ENCODE measurements around the gene ADH6.
"Not testable (repeated sequence)": the region's sequence is repeated elsewhere in the genome, so short reads cannot be mapped to it uniquely, and the experiment has no call there.

Gene ADH6

GRCh38 chr4:99227646-99228045, 8.6 kb upstream of the ADH6 start:
- not testable (repeated sequence) for H4K8ac ChIP-seq (ENCODE audit: low read depth, low read length); H3K4me1 ChIP-seq (ENCODE audit: control insufficient read depth in 2 of 2, insufficient read depth in 1 of 2, low read depth in 1 of 2, low read length in 2 of 2); DNase-seq (ENCODE audit: low spot score); H3K9me3 ChIP-seq (replicated peaks in 1 of 2; ENCODE audit: control insufficient read depth in 2 of 2, insufficient read depth in 1 of 2, low read depth in 1 of 2, low read length in 2 of 2); H3K27ac ChIP-seq (replicated peaks; ENCODE audit: low read length); H2BK5ac ChIP-seq (ENCODE audit: low read length); H2BK120ac ChIP-seq (ENCODE audit: low read depth, low read length); H4K91ac ChIP-seq (ENCODE audit: low read depth, low read length, poor library complexity); H2AK5ac ChIP-seq (ENCODE audit: low read depth, low read length); H3K4me3 ChIP-seq (ENCODE audit: low read length in 2 of 2); H3K4ac ChIP-seq (ENCODE audit: low read length); H2AFZ ChIP-seq (ENCODE audit: low read length); H3K79me1 ChIP-seq (ENCODE audit: low read depth, low read length); H3K27me3 ChIP-seq (ENCODE audit: control insufficient read depth in 3 of 3, insufficient read depth in 3 of 3, low read depth in 1 of 3, low read length in 3 of 3); H3K18ac ChIP-seq (ENCODE audit: low read length); H3K4me2 ChIP-seq (ENCODE audit: insufficient read depth, low read length, poor library complexity, severe bottlenecking); H3K9ac ChIP-seq (ENCODE audit: low read depth, low read length, poor library complexity); H3K14ac ChIP-seq (ENCODE audit: low read length); H3K36me3 ChIP-seq (replicated peaks in 1 of 2; ENCODE audit: control insufficient read depth in 2 of 2, insufficient read depth in 2 of 2, low read length in 2 of 2); H3K23ac ChIP-seq (ENCODE audit: low read depth, low read length, poor library complexity); H2BK15ac ChIP-seq (ENCODE audit: low read length); H2BK12ac ChIP-seq (ENCODE audit: low read length)
- no CpG with 5 or more reads among the region's 4 CpGs for WGBS, 2 donors (ENCODE audit: extremely low coverage in 2 of 2, insufficient read length in 2 of 2, insufficient replicate concordance in 1 of 2)

- no peak overlapping the region for H2BK5ac ChIP-seq (ENCODE audit: low read length)
- no peaks in the 10 kb centered on the region for H3K79me1 ChIP-seq (ENCODE audit: low read depth, low read length)
- no peak overlapping the region for H3K23ac ChIP-seq (ENCODE audit: low read depth, low read length, poor library complexity)
- no peak overlapping the region for H2BK120ac ChIP-seq (ENCODE audit: low read depth, low read length)
- no peak for DNase-seq (ENCODE audit: low spot score)
- no peaks in the 10 kb centered on the region for H3K4me1 ChIP-seq (ENCODE audit: control insufficient read depth in 2 of 2, insufficient read depth in 1 of 2, low read depth in 1 of 2, low read length in 2 of 2)
- H3K9ac ChIP-seq (ENCODE audit: low read depth, low read length, poor library complexity), result no peak overlapping the region
- H2AFZ ChIP-seq (ENCODE audit: low read length), result no peak overlapping the region
- H3K14ac ChIP-seq (ENCODE audit: low read length), result no peak overlapping the region
- H3K4me3 ChIP-seq (ENCODE audit: low read length in 2 of 2), result no peak overlapping the region
- H2BK15ac ChIP-seq (ENCODE audit: low read length), result no peak overlapping the region
- no peak overlapping the region for H3K18ac ChIP-seq (ENCODE audit: low read length)
- H3K4me2 ChIP-seq (ENCODE audit: insufficient read depth, low read length, poor library complexity, severe bottlenecking), result no peak overlapping the region
- H3K4ac ChIP-seq (ENCODE audit: low read length), result no peak overlapping the region
- no peak overlapping the region for H4K91ac ChIP-seq (ENCODE audit: low read depth, low read length, poor library complexity)
- no peak overlapping the region for H2BK12ac ChIP-seq (ENCODE audit: low read length)
- H3K27ac ChIP-seq (replicated peaks; ENCODE audit: low read length), result no peak overlapping the region
- H4K8ac ChIP-seq (ENCODE audit: low read depth, low read length), result no peak overlapping the region
- H3K9me3 ChIP-seq (replicated peaks in 1 of 2; ENCODE audit: control insufficient read depth in 2 of 2, insufficient read depth in 1 of 2, low read depth in 1 of 2, low read length in 2 of 2), result no peaks in the 10 kb centered on the region
- no peaks in the 10 kb centered on the region for H3K36me3 ChIP-seq (replicated peaks in 1 of 2; ENCODE audit: control insufficient read depth in 2 of 2, insufficient read depth in 2 of 2, low read length in 2 of 2)
- no peak overlapping the region for H2AK5ac ChIP-seq (ENCODE audit: low read depth, low read length)
- no CpG with 5 or more reads among the region's 1 CpG for WGBS, 2 donors (ENCODE audit: extremely low coverage in 2 of 2, insufficient read length in 2 of 2, insufficient replicate concordance in 1 of 2)
- no peaks in the 10 kb centered on the region for H3K27me3 ChIP-seq (ENCODE audit: control insufficient read depth in 3 of 3, insufficient read depth in 3 of 3, low read depth in 1 of 3, low read length in 3 of 3)
Measured at GRCh38 chr4:99221980-99222379, 2.9 kb upstream of the ADH6 start.

GRCh38 chr4:99219479-99219878, 433 bp upstream of the ADH6 start:
- Histone ChIP-seq H3K4ac (ENCODE audit: low read length) (no peak overlapping the region), H2BK15ac (ENCODE audit: low read length) (no peak overlapping the region), H2BK5ac (ENCODE audit: low read length) (no peak overlapping the region), H3K4me2 (ENCODE audit: insufficient read depth, low read length, poor library complexity, severe bottlenecking) (no peak overlapping the region), H2BK12ac (ENCODE audit: low read length) (no peak overlapping the region), H3K18ac (ENCODE audit: low read length) (no peak overlapping the region), H3K4me1 (ENCODE audit: control insufficient read depth in 2 of 2, insufficient read depth in 1 of 2, low read depth in 1 of 2, low read length in 2 of 2) (no peaks in the 10 kb centered on the region), H3K27ac (replicated peaks; ENCODE audit: low read length) (no peak overlapping the region), H3K9ac (ENCODE audit: low read depth, low read length, poor library complexity) (no peak overlapping the region), H2BK120ac (ENCODE audit: low read depth, low read length) (no peak overlapping the region), H4K91ac (ENCODE audit: low read depth, low read length, poor library complexity) (no peak overlapping the region), H3K23ac (ENCODE audit: low read depth, low read length, poor library complexity) (no peak overlapping the region), H3K4me3 (ENCODE audit: low read length in 2 of 2) (no peak overlapping the region), H3K14ac (ENCODE audit: low read length) (no peak overlapping the region), H2AK5ac (ENCODE audit: low read depth, low read length) (no peak overlapping the region), H4K8ac (ENCODE audit: low read depth, low read length) (no peak overlapping the region), H3K9me3 (replicated peaks in 1 of 2; ENCODE audit: control insufficient read depth in 2 of 2, insufficient read depth in 1 of 2, low read depth in 1 of 2, low read length in 2 of 2) (no peaks in the 10 kb centered on the region), H3K36me3 (replicated peaks in 1 of 2; ENCODE audit: control insufficient read depth in 2 of 2, insufficient read depth in 2 of 2, low read length in 2 of 2) (no peaks in the 10 kb centered on the region), H3K79me1 (ENCODE audit: low read depth, low read length) (no peaks in the 10 kb centered on the region), H3K27me3 (ENCODE audit: control insufficient read depth in 3 of 3, insufficient read depth in 3 of 3, low read depth in 1 of 3, low read length in 3 of 3) (no peaks in the 10 kb centered on the region), H2AFZ (ENCODE audit: low read length) (no peak overlapping the region)
- no CpG with 5 or more reads among the region's 1 CpG for WGBS, 2 donors (ENCODE audit: extremely low coverage in 2 of 2, insufficient read length in 2 of 2, insufficient replicate concordance in 1 of 2)
- DNase-seq (ENCODE audit: low spot score), result no peak

GRCh38 chr4:99215521-99215920, 3.5 kb downstream of the ADH6 start:
- no CpG with 5 or more reads among the region's 3 CpGs for WGBS, 2 donors (ENCODE audit: extremely low coverage in 2 of 2, insufficient read length in 2 of 2, insufficient replicate concordance in 1 of 2)
- H3K4me1 ChIP-seq (ENCODE audit: control insufficient read depth in 2 of 2, insufficient read depth in 1 of 2, low read depth in 1 of 2, low read length in 2 of 2), result no peaks in the 10 kb centered on the region
- no peak overlapping the region for H3K4me3 ChIP-seq (ENCODE audit: low read length in 2 of 2)

More at GRCh38 chr4:99215521-99215920, 3.5 kb downstream of the ADH6 start:
- Histone ChIP-seq H3K4me2 (ENCODE audit: insufficient read depth, low read length, poor library complexity, severe bottlenecking) (no peak overlapping the region), H2BK15ac (ENCODE audit: low read length) (no peak overlapping the region), H3K27me3 (ENCODE audit: control insufficient read depth in 3 of 3, insufficient read depth in 3 of 3, low read depth in 1 of 3, low read length in 3 of 3) (no peaks in the 10 kb centered on the region), H3K9me3 (replicated peaks in 1 of 2; ENCODE audit: control insufficient read depth in 2 of 2, insufficient read depth in 1 of 2, low read depth in 1 of 2, low read length in 2 of 2) (no peaks in the 10 kb centered on the region), H2BK5ac (ENCODE audit: low read length) (no peak overlapping the region), H4K8ac (ENCODE audit: low read depth, low read length) (no peak overlapping the region), H3K79me1 (ENCODE audit: low read depth, low read length) (no peaks in the 10 kb centered on the region), H3K4ac (ENCODE audit: low read length) (no peak overlapping the region), H3K14ac (ENCODE audit: low read length) (no peak overlapping the region), H2AFZ (ENCODE audit: low read length) (no peak overlapping the region), H4K91ac (ENCODE audit: low read depth, low read length, poor library complexity) (no peak overlapping the region), H3K27ac (replicated peaks; ENCODE audit: low read length) (no peak overlapping the region), H3K9ac (ENCODE audit: low read depth, low read length, poor library complexity) (no peak overlapping the region), H2BK12ac (ENCODE audit: low read length) (no peak overlapping the region), H3K36me3 (replicated peaks in 1 of 2; ENCODE audit: control insufficient read depth in 2 of 2, insufficient read depth in 2 of 2, low read length in 2 of 2) (no peaks in the 10 kb centered on the region), H2BK120ac (ENCODE audit: low read depth, low read length) (no peak overlapping the region), H3K23ac (ENCODE audit: low read depth, low read length, poor library complexity) (no peak overlapping the region), H3K18ac (ENCODE audit: low read length) (no peak overlapping the region), H2AK5ac (ENCODE audit: low read depth, low read length) (no peak overlapping the region)
- no peak for DNase-seq (ENCODE audit: low spot score)
